CD4-positive, alpha-beta T cell (primary cell): Measurements from ENCODE around the gene SLC8A2. TPM values are rescaled to one million over a fixed set of nuclear protein-coding genes. Genes with fewer than 3 reads are reported as not detected.

Experiments
- ATAC-seq: fragments of 200-7000 bp; cut with Tn5 transposase; one replicate; pipeline ENCODE4 v1.10.0; 2022; ENCODE audit warnings: mild to moderate bottlenecking; ENCODE audit not compliant: poor library complexity
- CTCF ChIA-PET: fragments of 350-600 bp; sonication (Branson Sonifier 250); formaldehyde crosslinking; loops from one replicate; lab custom pipeline; 2021; ENCODE audit warnings: antibody characterized with exemption, inconsistent platforms; lab: Charles Lee
- POLR2A ChIA-PET: fragments of 350-600 bp; sonication (Branson Sonifier 250); formaldehyde crosslinking; loops from one replicate; lab custom pipeline; 2021; ENCODE audit warnings: antibody characterized with exemption, inconsistent platforms; lab: Charles Lee
- DNase-seq, 14 experiments: peaks; one replicate each; pipeline ENCODE4 v3.0.0-alpha.2; 2013 to 2020; ENCODE audit warnings: mixed read lengths in 2 of 14
- H3K27ac ChIP-seq, 2 donors: one replicate each; pipeline versions ENCODE4 v1.5.1 to v1.7.0; 2013; ENCODE audit warnings: low read length in 2 of 2, low read depth in 1 of 2, mild to moderate bottlenecking in 1 of 2
- H3K27me3 ChIP-seq, 2 experiments: 1 replicate in 1 of 2; 2 replicates in 1 of 2; pipeline versions ENCODE4 v1.6.1 to v1.7.0; 2013; ENCODE audit warnings: low read length in 2 of 2, control low read depth in 1 of 2, mild to moderate bottlenecking in 1 of 2, moderate library complexity in 1 of 2; ENCODE audit not compliant: insufficient read depth in 2 of 2, control insufficient read depth in 1 of 2
- H3K36me3 ChIP-seq: one replicate; pipeline ENCODE4 v1.6.1; 2013; ENCODE audit warnings: low read length, control low read depth; ENCODE audit not compliant: insufficient read depth
- H3K4me1 ChIP-seq: one replicate; pipeline ENCODE4 v1.6.1; 2013; ENCODE audit warnings: low read length, control low read depth; ENCODE audit not compliant: insufficient read depth
- H3K4me3 ChIP-seq: one replicate; pipeline ENCODE4 v1.5.1; 2013; ENCODE audit warnings: mild to moderate bottlenecking, low read length, moderate library complexity
- H3K9me3 ChIP-seq, 2 experiments: 1 replicate in 1 of 2; 2 replicates in 1 of 2; pipeline versions ENCODE4 v1.6.1 to v1.7.0; 2013; ENCODE audit warnings: low read length in 2 of 2, mild to moderate bottlenecking in 2 of 2, control low read depth in 1 of 2, moderate library complexity in 1 of 2; ENCODE audit not compliant: control insufficient read depth in 1 of 2, insufficient read depth in 1 of 2
- H3K27ac Mint-ChIP-seq: one replicate; pipeline ENCODE4 v1.8.0; 2020; ENCODE audit warnings: mixed read lengths
- H3K27me3 Mint-ChIP-seq: one replicate; pipeline ENCODE4 v1.8.0; 2021; ENCODE audit warnings: mixed read lengths
- H3K36me3 Mint-ChIP-seq: one replicate; pipeline ENCODE4 v1.8.0; 2021; ENCODE audit warnings: low read depth, mixed read lengths
- H3K4me1 Mint-ChIP-seq: one replicate; pipeline ENCODE4 v1.8.0; 2021; ENCODE audit warnings: low read depth, mixed read lengths
- H3K4me3 Mint-ChIP-seq: one replicate; pipeline ENCODE4 v1.8.0; 2020; ENCODE audit warnings: mild to moderate bottlenecking, mixed read lengths
- H3K9me3 Mint-ChIP-seq: one replicate; pipeline ENCODE4 v1.8.0; 2020; ENCODE audit warnings: mixed read lengths
- CTCF ChIP-seq: fragments of 200-600 bp; IDR thresholded peaks from one replicate; pipeline ENCODE4 v1.8.0; 2022; ENCODE audit warnings: antibody characterized with exemption, mild to moderate bottlenecking
- intact Hi-C, 2 experiments: fragments of 100-400 bp; cut with DNase I in 1 of 2; cut with micrococcal nuclease in 1 of 2; formaldehyde crosslinking; loops; one replicate each; pipeline versions ENCODE4 v1.15.1 to v1.9.0; 2023 to 2025; cut with DNase I, micrococcal nuclease
- total RNA-seq, 174 experiments: library from RNA in 2 of 174; stranded (reverse) in 2 of 174; gene quantifications; one replicate each; pipeline ENCODE4 v1.2.3 and lab custom pipeline; 2021 to 2026

The SLC8A2 gene
- total RNA-seq, 2 experiments from 2014 or later = not detected

- no peak for ATAC-seq
- intact Hi-C loops = no loop called here
- peaks cover 23% of the 10 kb centered on the region for H3K4me1 Mint-ChIP-seq
- H3K36me3 ChIP-seq = peaks cover 73% of the 10 kb centered on the region
- no peak overlapping the region for H3K4me3 Mint-ChIP-seq
- DNase-seq = no peak
- ChIA-PET CTCF (interaction anchor here (1.6 kb wide), 1 partner anchor 13 kb away, joined by 4 read pairs; no protein-coding TSS in a partner anchor), POLR2A (no interaction called here)
- peaks cover 17% of the 10 kb centered on the region for H3K4me1 ChIP-seq
- H3K27me3 ChIP-seq = no peaks in the 10 kb centered on the region
- H3K4me3 ChIP-seq = no peak overlapping the region
- H3K9me3 ChIP-seq = no peaks in the 10 kb centered on the region
- no peak overlapping the region for H3K27ac Mint-ChIP-seq
- no peaks in the 10 kb centered on the region for H3K27me3 Mint-ChIP-seq
- H3K27ac ChIP-seq = no peak overlapping the region
- TF ChIP-seq CTCF = no peak
- no peaks in the 10 kb centered on the region for H3K9me3 Mint-ChIP-seq
- H3K36me3 Mint-ChIP-seq = peaks cover 70% of the 10 kb centered on the region
These were observed 93.4 kb downstream of the SLC8A2 start for GRCh38 chr19:47378246-47378645.

Other genes starting within 250 kb of the SLC8A2 start
- gene BBC3, start 240.7 kb downstream of the SLC8A2 start, total RNA-seq = 10 to 100 TPM; 39.8 to 42.1 TPM
- gene CCDC9, start 215.4 kb downstream of the SLC8A2 start, total RNA-seq = 10 to 100 TPM; 68.5 to 74.3 TPM
- 10 to 100 TPM; 16.9 to 19.3 TPM for gene INAFM1, start 197.0 kb downstream of the SLC8A2 start, total RNA-seq
- gene C5AR1, start 162.0 kb downstream of the SLC8A2 start, total RNA-seq = 1 to 10 TPM; 4.4 to 5.8 TPM
- under 1 TPM; 0.06 to 0.19 TPM for gene C5AR2, start 139.7 kb downstream of the SLC8A2 start, total RNA-seq
- 1 to 10 TPM; 6.8 to 8.2 TPM for gene DHX34, start 122.6 kb downstream of the SLC8A2 start, total RNA-seq
- gene MEIS3, start 52.4 kb downstream of the SLC8A2 start, total RNA-seq = under 1 TPM in 1 of 2 experiments, not detected in 1; 0.47 TPM
- 1 to 10 TPM; 3.6 to 4.5 TPM for gene KPTN, start 12.3 kb upstream of the SLC8A2 start, total RNA-seq
- gene NAPA, start 43.2 kb upstream of the SLC8A2 start, total RNA-seq = 100 to 1,000 TPM; 135 to 145 TPM
- under 1 TPM; 0.81 to 0.88 TPM for gene ZNF541, start 101.3 kb upstream of the SLC8A2 start, total RNA-seq
- 10 to 100 TPM; 21.2 to 22.0 TPM for gene BICRA, start 137.2 kb upstream of the SLC8A2 start, total RNA-seq
- under 1 TPM in 1 of 2 experiments, not detected in 1; 0.16 TPM for gene EHD2, start 241.5 kb upstream of the SLC8A2 start, total RNA-seq